GM12872 (cell line): ENCODE data around the gene LEF1.

Experiments
- CTCF ChIP-seq: IDR thresholded peaks from 3 replicates; pipeline ENCODE4 v1.5.1; 2011; ENCODE audit warnings: low read depth, mild to moderate bottlenecking, low read length, moderate library complexity; ENCODE audit not compliant: insufficient read depth

Gene LEF1

GRCh38 chr4:108168671-108169523, at the start of gene LEF1:
LEF1 (minus strand) TSS chr4:108168932; CDS start chr4:108167767, 1,165 bp downstream.
- no peak for TF ChIP-seq CTCF

- TF ChIP-seq CTCF = no peak
These were observed 47.8 kb upstream of the LEF1 start for GRCh38 chr4:108216510-108216909.

GRCh38 chr4:108215055-108215454, 46.3 kb upstream of the LEF1 start:
- TF ChIP-seq CTCF = no peak

- no peak for TF ChIP-seq CTCF
These were observed 45.0 kb upstream of the LEF1 start for GRCh38 chr4:108213723-108214122.

GRCh38 chr4:108213308-108213707, 44.6 kb upstream of the LEF1 start:
- TF ChIP-seq CTCF = no peak

GRCh38 chr4:108210989-108211835, 42.5 kb upstream of the LEF1 start:
- TF ChIP-seq CTCF = no peak

GRCh38 chr4:108209489-108209888, 40.8 kb upstream of the LEF1 start:
- TF ChIP-seq CTCF = no peak
